Measurements from ENCODE around the gene SYNJ1.
A peak's percentile ranks its signal among the peaks of the same experiment; 100 is the strongest.

Gene SYNJ1

DNA sequence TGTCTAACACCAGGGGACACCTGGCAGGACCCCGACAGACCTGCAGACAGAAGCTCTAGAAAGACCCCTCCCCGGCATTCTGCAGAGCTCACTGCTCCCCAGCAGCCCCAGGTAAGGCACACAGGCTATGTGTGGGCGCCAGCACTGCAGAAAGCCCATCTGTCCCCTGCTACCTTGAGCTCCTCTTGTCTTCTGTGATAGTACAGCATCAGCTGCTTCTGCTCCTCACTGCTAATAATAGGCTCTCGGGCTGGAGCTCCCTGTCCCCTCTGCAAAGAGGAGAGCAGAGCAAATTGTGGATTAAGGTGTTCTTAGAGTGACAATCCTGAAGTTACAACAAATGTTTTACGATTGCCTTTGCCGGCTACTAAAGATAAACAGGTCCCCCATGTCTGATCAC lies 125.7 kb downstream of the SYNJ1 start:
- H3K27ac ChIP-seq (ENCODE audit: low read depth in 2 of 2, low read length in 2 of 2) = no peak overlapping the region
- no peak overlapping the region for H3K9ac ChIP-seq (ENCODE audit: low read depth in 1 of 2, low read length in 2 of 2)
- H3K9me3 ChIP-seq (ENCODE audit: control insufficient read depth in 2 of 2, low read length in 2 of 2) = no peaks in the 10 kb centered on the region
- no peak overlapping the region for H3K4me3 ChIP-seq (ENCODE audit: low read length in 2 of 2)
- no peaks in the 10 kb centered on the region for H3K4me1 ChIP-seq (ENCODE audit: control insufficient read depth in 2 of 2, insufficient read depth in 2 of 2, low read length in 2 of 2)
- H3K27me3 ChIP-seq (ENCODE audit: control insufficient read depth in 2 of 2, insufficient read depth in 2 of 2, low read length in 2 of 2) = no peaks in the 10 kb centered on the region
- peaks cover 60 to 61% of the 10 kb centered on the region in 2 donors for H3K36me3 ChIP-seq (ENCODE audit: control insufficient read depth in 2 of 2, insufficient read depth in 2 of 2, low read length in 2 of 2)

DNA sequence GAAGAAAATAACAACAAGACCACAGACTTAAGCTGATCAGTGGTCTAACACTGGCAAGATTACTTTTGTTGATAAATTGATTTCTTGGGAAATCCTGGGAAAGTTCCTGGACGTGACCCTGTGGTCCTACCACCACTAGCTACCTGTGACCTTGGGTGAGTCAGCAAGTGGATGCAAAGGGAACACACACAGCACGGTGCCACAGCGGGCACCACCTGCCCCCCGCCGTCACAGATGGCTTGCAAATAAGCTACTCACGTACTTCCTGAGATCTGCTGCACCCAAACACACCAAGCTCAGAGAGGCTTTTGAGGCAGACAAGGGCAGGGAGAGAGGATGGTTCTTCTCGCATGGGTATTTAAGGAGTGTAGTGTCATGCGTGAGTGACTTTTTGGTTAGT lies 128.3 kb downstream of the SYNJ1 start:
- no peak overlapping the region for H3K4me3 ChIP-seq (ENCODE audit: low read length in 2 of 2)
- no peak overlapping the region for H3K9ac ChIP-seq (ENCODE audit: low read depth in 1 of 2, low read length in 2 of 2)
- H3K9me3 ChIP-seq (ENCODE audit: control insufficient read depth in 2 of 2, low read length in 2 of 2) = no peaks in the 10 kb centered on the region
- H3K4me1 ChIP-seq (ENCODE audit: control insufficient read depth in 2 of 2, insufficient read depth in 2 of 2, low read length in 2 of 2) = no peaks in the 10 kb centered on the region
- H3K27ac ChIP-seq (ENCODE audit: low read depth in 2 of 2, low read length in 2 of 2) = no peak overlapping the region
- H3K27me3 ChIP-seq (ENCODE audit: control insufficient read depth in 2 of 2, insufficient read depth in 2 of 2, low read length in 2 of 2) = no peaks in the 10 kb centered on the region
- H3K36me3 ChIP-seq (ENCODE audit: control insufficient read depth in 2 of 2, insufficient read depth in 2 of 2, low read length in 2 of 2) = peaks cover 38 to 42% of the 10 kb centered on the region in 2 donors

DNA sequence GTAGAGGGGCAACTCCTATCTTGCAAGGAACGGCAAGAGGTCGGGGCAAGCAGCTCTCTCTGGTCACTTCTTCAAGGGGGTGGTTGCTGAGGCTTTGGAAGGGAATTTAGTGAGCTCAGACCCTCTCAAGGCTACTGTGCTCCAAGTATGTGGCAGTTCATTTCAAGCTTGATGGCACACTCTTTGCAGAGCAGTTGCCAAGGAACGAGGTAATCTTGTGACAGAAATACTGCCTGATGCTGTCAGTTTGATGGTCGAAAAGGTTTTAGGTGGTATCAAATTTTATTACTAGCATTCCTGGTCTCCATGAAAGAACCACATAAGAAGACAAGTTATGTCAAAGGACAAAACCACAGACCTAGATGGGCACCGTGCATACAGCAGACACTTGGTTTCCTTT lies 128.7 kb downstream of the SYNJ1 start:
- Histone ChIP-seq H3K27me3 (ENCODE audit: control insufficient read depth in 2 of 2, insufficient read depth in 2 of 2, low read length in 2 of 2) (no peaks in the 10 kb centered on the region), H3K36me3 (ENCODE audit: control insufficient read depth in 2 of 2, insufficient read depth in 2 of 2, low read length in 2 of 2) (peaks cover 34 to 37% of the 10 kb centered on the region in 2 donors), H3K4me3 (ENCODE audit: low read length in 2 of 2) (no peak overlapping the region), H3K9ac (ENCODE audit: low read depth in 1 of 2, low read length in 2 of 2) (no peak overlapping the region), H3K9me3 (ENCODE audit: control insufficient read depth in 2 of 2, low read length in 2 of 2) (no peaks in the 10 kb centered on the region), H3K4me1 (ENCODE audit: control insufficient read depth in 2 of 2, insufficient read depth in 2 of 2, low read length in 2 of 2) (no peaks in the 10 kb centered on the region), H3K27ac (ENCODE audit: low read depth in 2 of 2, low read length in 2 of 2) (no peak overlapping the region)

DNA sequence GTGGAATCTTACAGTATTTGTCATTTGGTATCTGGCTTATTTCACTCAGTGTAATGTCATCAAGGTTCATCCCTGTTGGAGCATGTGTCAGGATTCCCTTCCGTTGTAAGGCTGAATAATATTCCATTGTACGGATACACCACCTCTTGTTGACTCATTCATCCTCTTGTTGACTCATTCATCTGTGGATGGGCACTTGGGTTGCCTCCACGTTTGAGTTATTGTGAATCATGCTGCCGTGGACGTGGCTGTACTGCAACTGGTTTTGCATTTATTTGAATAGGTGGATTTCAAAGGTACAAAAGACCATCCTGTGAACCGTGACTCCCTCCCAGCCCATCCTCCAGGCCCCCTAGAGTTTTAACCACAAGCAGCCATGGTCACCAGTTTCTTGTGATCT lies 130.6 kb downstream of the SYNJ1 start:
- no peak overlapping the region for H3K9ac ChIP-seq (ENCODE audit: low read depth in 1 of 2, low read length in 2 of 2)

DNA sequence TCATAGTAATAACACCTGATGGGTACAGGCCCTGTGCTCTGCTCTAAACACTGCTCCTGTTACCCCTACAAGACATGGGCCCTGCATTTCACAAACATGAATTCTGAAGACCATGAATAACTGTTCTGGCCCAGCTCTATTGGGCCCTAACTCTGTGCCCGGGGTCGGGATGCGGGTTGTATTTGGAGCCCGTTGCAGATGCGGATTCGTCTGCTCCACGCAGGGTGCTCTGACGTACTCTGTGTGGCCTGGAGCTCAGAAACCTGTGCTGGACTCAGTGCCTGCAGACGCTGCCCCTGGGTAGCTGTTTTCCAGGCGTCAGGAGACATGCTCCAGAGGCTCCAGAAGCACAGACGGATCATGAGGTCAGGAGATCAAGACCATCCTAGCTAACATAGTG lies 132.4 kb downstream of the SYNJ1 start:
- H3K9me3 ChIP-seq (ENCODE audit: control insufficient read depth in 2 of 2, low read length in 2 of 2) = no peaks in the 10 kb centered on the region

More for the DNA sequence above, 130.6 kb downstream of the SYNJ1 start:
- Histone ChIP-seq H3K27ac (ENCODE audit: low read depth in 2 of 2, low read length in 2 of 2) (no peak overlapping the region), H3K4me3 (ENCODE audit: low read length in 2 of 2) (no peak overlapping the region), H3K36me3 (ENCODE audit: control insufficient read depth in 2 of 2, insufficient read depth in 2 of 2, low read length in 2 of 2) (peaks cover 17 to 19% of the 10 kb centered on the region in 2 donors), H3K27me3 (ENCODE audit: control insufficient read depth in 2 of 2, insufficient read depth in 2 of 2, low read length in 2 of 2) (no peaks in the 10 kb centered on the region), H3K9me3 (ENCODE audit: control insufficient read depth in 2 of 2, low read length in 2 of 2) (no peaks in the 10 kb centered on the region), H3K4me1 (ENCODE audit: control insufficient read depth in 2 of 2, insufficient read depth in 2 of 2, low read length in 2 of 2) (no peaks in the 10 kb centered on the region)

DNA sequence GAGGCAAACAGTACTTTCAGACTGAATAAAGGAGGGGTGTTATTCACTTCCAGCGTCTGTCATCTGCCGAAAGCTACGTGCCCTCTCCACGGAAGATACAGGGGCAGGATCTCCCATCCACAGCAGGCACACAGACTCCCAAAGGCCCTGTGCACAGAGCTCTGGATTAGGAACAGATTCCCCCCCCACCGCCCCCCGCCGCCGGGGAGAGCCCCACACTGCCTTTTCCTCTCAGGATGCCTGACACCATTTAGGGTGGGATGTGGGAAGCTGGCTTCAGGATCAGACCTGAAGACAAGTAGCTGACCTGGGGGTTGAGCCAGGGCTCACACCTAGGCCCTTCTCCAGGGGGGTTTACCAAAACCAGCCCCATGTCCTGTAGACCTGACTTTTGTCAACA lies 134.1 kb downstream of the SYNJ1 start:
- no peaks in the 10 kb centered on the region for H3K9me3 ChIP-seq (ENCODE audit: control insufficient read depth in 2 of 2, low read length in 2 of 2)
- no peaks in the 10 kb centered on the region for H3K4me1 ChIP-seq (ENCODE audit: control insufficient read depth in 2 of 2, insufficient read depth in 2 of 2, low read length in 2 of 2)
- H3K27ac ChIP-seq (ENCODE audit: low read depth in 2 of 2, low read length in 2 of 2) = no peak overlapping the region
- no peaks in the 10 kb centered on the region for H3K27me3 ChIP-seq (ENCODE audit: control insufficient read depth in 2 of 2, insufficient read depth in 2 of 2, low read length in 2 of 2)
- H3K4me3 ChIP-seq (ENCODE audit: low read length in 2 of 2) = no peak overlapping the region
- H3K9ac ChIP-seq (ENCODE audit: low read depth in 1 of 2, low read length in 2 of 2) = no peak overlapping the region
- H3K36me3 ChIP-seq (ENCODE audit: control insufficient read depth in 2 of 2, insufficient read depth in 2 of 2, low read length in 2 of 2) = peaks cover 0 to 2% of the 10 kb centered on the region in 2 donors

More for the DNA sequence above, 132.4 kb downstream of the SYNJ1 start:
- Histone ChIP-seq H3K9ac (ENCODE audit: low read depth in 1 of 2, low read length in 2 of 2) (no peak overlapping the region), H3K36me3 (ENCODE audit: control insufficient read depth in 2 of 2, insufficient read depth in 2 of 2, low read length in 2 of 2) (peaks cover 11 to 14% of the 10 kb centered on the region in 2 donors), H3K4me1 (ENCODE audit: control insufficient read depth in 2 of 2, insufficient read depth in 2 of 2, low read length in 2 of 2) (no peaks in the 10 kb centered on the region), H3K4me3 (ENCODE audit: low read length in 2 of 2) (no peak overlapping the region), H3K27ac (ENCODE audit: low read depth in 2 of 2, low read length in 2 of 2) (no peak overlapping the region), H3K27me3 (ENCODE audit: control insufficient read depth in 2 of 2, insufficient read depth in 2 of 2, low read length in 2 of 2) (no peaks in the 10 kb centered on the region)

DNA sequence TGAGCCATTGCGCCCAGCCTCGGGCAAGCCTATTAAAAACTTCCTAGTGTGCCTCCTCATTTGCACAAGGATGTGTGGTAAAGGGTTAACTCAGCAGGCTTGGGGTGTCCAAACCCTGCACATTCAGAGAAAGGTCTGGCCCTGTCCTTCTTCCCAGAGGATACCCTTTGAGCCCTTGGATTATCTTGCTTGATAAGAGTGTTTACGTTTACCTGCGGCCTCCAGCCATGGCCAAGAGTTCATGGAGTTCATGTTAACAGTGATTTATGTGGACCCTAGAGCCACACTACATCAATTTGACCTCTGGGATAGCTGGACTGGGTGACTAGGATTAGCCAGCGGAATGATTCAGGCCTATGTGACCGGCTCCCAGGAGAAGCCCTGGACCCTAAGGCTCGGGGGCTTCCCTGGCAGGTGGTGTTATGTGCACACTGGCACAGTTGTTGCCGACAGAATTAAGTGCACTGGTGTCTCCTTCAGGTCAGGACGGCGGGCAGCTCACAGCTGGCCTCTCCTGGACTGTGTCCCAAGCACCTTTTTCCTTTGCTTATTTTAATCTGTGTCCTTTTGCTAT lies 134.8 kb downstream of the SYNJ1 start:
- Histone ChIP-seq H3K27me3 (ENCODE audit: control insufficient read depth in 2 of 2, insufficient read depth in 2 of 2, low read length in 2 of 2) (no peaks in the 10 kb centered on the region), H3K9me3 (ENCODE audit: control insufficient read depth in 2 of 2, low read length in 2 of 2) (no peaks in the 10 kb centered on the region), H3K4me1 (ENCODE audit: control insufficient read depth in 2 of 2, insufficient read depth in 2 of 2, low read length in 2 of 2) (no peaks in the 10 kb centered on the region), H3K9ac (ENCODE audit: low read depth in 1 of 2, low read length in 2 of 2) (no peak overlapping the region), H3K27ac (ENCODE audit: low read depth in 2 of 2, low read length in 2 of 2) (no peak overlapping the region), H3K36me3 (ENCODE audit: control insufficient read depth in 2 of 2, insufficient read depth in 2 of 2, low read length in 2 of 2) (peaks cover 0 to 2% of the 10 kb centered on the region in 2 donors), H3K4me3 (ENCODE audit: low read length in 2 of 2) (no peak overlapping the region)

DNA sequence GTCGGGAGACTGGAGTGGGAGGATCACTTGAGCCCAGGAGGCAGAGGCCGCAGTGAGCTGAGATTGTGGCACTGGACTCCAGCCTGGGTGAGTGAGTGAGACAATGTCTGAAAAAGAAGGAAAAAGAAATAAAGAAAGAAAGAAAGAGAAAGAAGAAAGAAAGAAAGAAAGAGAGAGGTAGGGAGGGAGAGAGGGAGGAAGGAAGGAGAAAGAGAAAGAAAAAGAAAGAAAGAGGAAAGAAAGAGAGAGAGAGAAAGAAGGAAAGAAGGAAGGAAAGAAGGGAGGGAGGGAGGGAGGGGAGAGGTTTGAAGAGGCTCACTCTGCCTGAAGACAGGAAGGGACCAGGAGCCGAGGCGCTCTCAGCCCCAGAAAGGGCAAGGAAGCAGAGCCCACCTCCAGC lies 137.7 kb downstream of the SYNJ1 start:
- Histone ChIP-seq H3K36me3 (ENCODE audit: control insufficient read depth in 2 of 2, insufficient read depth in 2 of 2, low read length in 2 of 2) (no peaks in the 10 kb centered on the region), H3K27me3 (ENCODE audit: control insufficient read depth in 2 of 2, insufficient read depth in 2 of 2, low read length in 2 of 2) (no peaks in the 10 kb centered on the region), H3K9me3 (ENCODE audit: control insufficient read depth in 2 of 2, low read length in 2 of 2) (no peaks in the 10 kb centered on the region), H3K9ac (ENCODE audit: low read depth in 1 of 2, low read length in 2 of 2) (no peak overlapping the region), H3K27ac (ENCODE audit: low read depth in 2 of 2, low read length in 2 of 2) (no peak overlapping the region), H3K4me1 (ENCODE audit: control insufficient read depth in 2 of 2, insufficient read depth in 2 of 2, low read length in 2 of 2) (no peaks in the 10 kb centered on the region), H3K4me3 (ENCODE audit: low read length in 2 of 2) (no peak overlapping the region)

DNA sequence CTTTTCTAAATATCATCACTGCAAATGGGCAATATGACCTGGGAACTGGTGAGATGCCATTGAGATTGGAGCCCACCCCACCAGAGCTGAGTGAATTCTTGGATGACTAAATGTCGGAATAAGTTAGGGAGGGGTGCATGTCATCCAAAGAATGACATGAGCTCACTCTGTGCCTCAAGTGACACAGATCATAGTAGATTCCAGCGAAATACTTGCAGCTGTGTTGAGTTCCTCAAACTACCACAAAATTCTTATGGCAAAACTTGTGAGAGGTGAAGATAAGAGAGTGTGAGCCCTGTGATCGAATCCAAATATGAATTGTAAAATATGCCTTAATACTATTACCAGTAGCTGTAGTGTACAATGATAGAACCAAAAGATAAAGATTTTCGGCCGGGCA lies 140.2 kb downstream of the SYNJ1 start:
- no peak overlapping the region for H3K4me3 ChIP-seq (ENCODE audit: low read length in 2 of 2)
- H3K27ac ChIP-seq (ENCODE audit: low read depth in 2 of 2, low read length in 2 of 2) = no peak overlapping the region
- H3K36me3 ChIP-seq (ENCODE audit: control insufficient read depth in 2 of 2, insufficient read depth in 2 of 2, low read length in 2 of 2) = no peaks in the 10 kb centered on the region
- H3K9me3 ChIP-seq (ENCODE audit: control insufficient read depth in 2 of 2, low read length in 2 of 2) = no peaks in the 10 kb centered on the region
- H3K4me1 ChIP-seq (ENCODE audit: control insufficient read depth in 2 of 2, insufficient read depth in 2 of 2, low read length in 2 of 2) = no peaks in the 10 kb centered on the region
- H3K9ac ChIP-seq (ENCODE audit: low read depth in 1 of 2, low read length in 2 of 2) = no peak overlapping the region
- H3K27me3 ChIP-seq (ENCODE audit: control insufficient read depth in 2 of 2, insufficient read depth in 2 of 2, low read length in 2 of 2) = no peaks in the 10 kb centered on the region

DNA sequence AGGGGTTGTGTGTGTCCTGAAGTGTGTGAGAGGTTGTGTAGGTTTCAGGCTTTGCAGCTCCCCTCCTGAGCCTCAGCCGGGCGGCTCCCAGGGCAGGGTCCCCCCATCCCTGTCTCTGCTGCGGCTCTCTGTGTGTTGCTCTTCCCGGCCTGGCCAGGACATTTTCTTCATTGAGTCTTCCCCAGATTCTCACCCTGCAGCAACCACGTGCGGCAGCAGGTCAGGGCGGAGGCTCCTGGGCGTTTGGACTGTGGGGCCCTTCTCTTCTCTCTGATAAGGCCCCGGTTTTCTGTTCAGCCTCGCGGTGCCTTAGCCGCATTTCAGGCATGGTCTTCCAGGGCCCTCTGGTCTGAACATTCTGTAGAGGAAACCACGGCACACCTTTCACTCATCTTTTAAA lies 140.7 kb downstream of the SYNJ1 start:
- Histone ChIP-seq H3K4me3 (ENCODE audit: low read length in 2 of 2) (no peak overlapping the region), H3K4me1 (ENCODE audit: control insufficient read depth in 2 of 2, insufficient read depth in 2 of 2, low read length in 2 of 2) (no peaks in the 10 kb centered on the region), H3K27me3 (ENCODE audit: control insufficient read depth in 2 of 2, insufficient read depth in 2 of 2, low read length in 2 of 2) (no peaks in the 10 kb centered on the region), H3K9ac (ENCODE audit: low read depth in 1 of 2, low read length in 2 of 2) (no peak overlapping the region), H3K27ac (ENCODE audit: low read depth in 2 of 2, low read length in 2 of 2) (no peak overlapping the region), H3K9me3 (ENCODE audit: control insufficient read depth in 2 of 2, low read length in 2 of 2) (no peaks in the 10 kb centered on the region), H3K36me3 (ENCODE audit: control insufficient read depth in 2 of 2, insufficient read depth in 2 of 2, low read length in 2 of 2) (no peaks in the 10 kb centered on the region)

DNA sequence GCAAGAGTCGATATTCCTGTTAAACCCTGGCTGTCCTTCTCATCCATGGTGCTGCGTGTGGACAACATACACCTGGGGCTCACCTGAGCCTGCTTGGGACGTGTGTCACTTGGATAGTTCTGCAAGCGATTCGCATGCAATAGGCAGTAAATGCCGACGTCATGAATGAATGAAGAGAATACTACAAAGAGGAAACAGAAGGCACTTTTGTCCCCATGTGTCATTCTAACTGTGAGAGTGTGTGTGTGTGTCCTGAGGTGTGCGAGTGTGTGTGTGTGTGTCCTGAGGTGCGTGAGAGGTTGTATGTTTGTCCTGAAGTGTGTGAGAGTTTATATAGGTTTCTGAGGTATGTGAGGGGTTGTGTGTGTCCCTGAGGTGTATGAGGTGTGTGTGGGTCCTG lies 141.8 kb downstream of the SYNJ1 start:
- H3K27me3 ChIP-seq (ENCODE audit: control insufficient read depth in 2 of 2, insufficient read depth in 2 of 2, low read length in 2 of 2) = no peaks in the 10 kb centered on the region
- no peaks in the 10 kb centered on the region for H3K9me3 ChIP-seq (ENCODE audit: control insufficient read depth in 2 of 2, low read length in 2 of 2)
- no peaks in the 10 kb centered on the region for H3K36me3 ChIP-seq (ENCODE audit: control insufficient read depth in 2 of 2, insufficient read depth in 2 of 2, low read length in 2 of 2)
- H3K4me3 ChIP-seq (ENCODE audit: low read length in 2 of 2) = no peak overlapping the region
- no peak overlapping the region for H3K27ac ChIP-seq (ENCODE audit: low read depth in 2 of 2, low read length in 2 of 2)
- H3K9ac ChIP-seq (ENCODE audit: low read depth in 1 of 2, low read length in 2 of 2) = peak overlapping the region in 1 of 2 donors; percentile 17
- no peaks in the 10 kb centered on the region for H3K4me1 ChIP-seq (ENCODE audit: control insufficient read depth in 2 of 2, insufficient read depth in 2 of 2, low read length in 2 of 2)
